ENCODE data around the gene GPAT3.

DNA sequence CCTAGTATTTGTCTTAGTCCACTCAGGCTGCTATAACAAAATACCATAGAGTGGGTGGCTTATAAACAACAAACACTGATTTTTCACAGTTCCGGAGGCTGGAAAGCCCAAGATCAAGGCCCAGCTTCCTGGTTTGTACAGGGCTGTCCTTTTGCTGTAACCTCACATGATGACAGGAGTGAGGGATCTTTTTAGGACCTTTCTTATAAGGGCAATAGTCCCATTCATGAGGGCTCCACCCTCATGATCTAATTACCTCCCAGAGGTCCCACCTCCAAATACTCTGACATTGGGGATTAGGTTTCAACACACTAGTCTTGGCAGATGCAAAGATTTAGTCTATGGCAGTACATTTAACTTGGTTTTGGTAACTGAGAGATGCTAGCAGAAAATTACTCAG lies 20.9 kb downstream of the GPAT3 start:
- TF ChIP-seq, protein P1, sequence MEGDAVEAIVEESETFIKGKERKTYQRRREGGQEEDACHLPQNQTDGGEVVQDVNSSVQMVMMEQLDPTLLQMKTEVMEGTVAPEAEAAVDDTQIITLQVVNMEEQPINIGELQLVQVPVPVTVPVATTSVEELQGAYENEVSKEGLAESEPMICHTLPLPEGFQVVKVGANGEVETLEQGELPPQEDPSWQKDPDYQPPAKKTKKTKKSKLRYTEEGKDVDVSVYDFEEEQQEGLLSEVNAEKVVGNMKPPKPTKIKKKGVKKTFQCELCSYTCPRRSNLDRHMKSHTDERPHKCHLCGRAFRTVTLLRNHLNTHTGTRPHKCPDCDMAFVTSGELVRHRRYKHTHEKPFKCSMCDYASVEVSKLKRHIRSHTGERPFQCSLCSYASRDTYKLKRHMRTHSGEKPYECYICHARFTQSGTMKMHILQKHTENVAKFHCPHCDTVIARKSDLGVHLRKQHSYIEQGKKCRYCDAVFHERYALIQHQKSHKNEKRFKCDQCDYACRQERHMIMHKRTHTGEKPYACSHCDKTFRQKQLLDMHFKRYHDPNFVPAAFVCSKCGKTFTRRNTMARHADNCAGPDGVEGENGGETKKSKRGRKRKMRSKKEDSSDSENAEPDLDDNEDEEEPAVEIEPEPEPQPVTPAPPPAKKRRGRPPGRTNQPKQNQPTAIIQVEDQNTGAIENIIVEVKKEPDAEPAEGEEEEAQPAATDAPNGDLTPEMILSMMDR (IDR thresholded peaks at IDR 0.05): no peak
- TF ChIP-seq POLR2A (IDR thresholded peaks at IDR 0.05) (no peak), EP300 (IDR thresholded peaks at IDR 0.05) (no peak)
